SK-N-SH (cell line): ENCODE data around the gene AGPAT3. TPM values are rescaled to one million over a fixed set of nuclear protein-coding genes. Genes with fewer than 3 reads are reported as not detected.

Source experiments
- CTCF ChIA-PET: fragments of 300-600, 350-600 bp; formaldehyde crosslinking; extraction: SDS; loops from one replicate; lab custom pipeline; 2021; lab: Yijun Ruan, JAX
- POLR2A ChIA-PET: fragments of 350-600 bp; sonication (Branson Sonifier 250); formaldehyde crosslinking; extraction: SDS; loops from one replicate; lab custom pipeline; 2020; ENCODE audit warnings: antibody characterized with exemption, inconsistent platforms; lab: Yijun Ruan, JAX
- DNase-seq: peaks from one replicate; pipeline ENCODE4 v3.0.0; 2012
- H2AFZ ChIP-seq: fragments of 200-600 bp; sonication (generic); 2 replicates; pipeline ENCODE4 v1.8.1; 2016; ENCODE audit warnings: antibody characterized with exemption, mild to moderate bottlenecking, low read depth
- H3F3A ChIP-seq: fragments of 200-600 bp; sonication (generic); replicated peaks from 2 replicates; pipeline ENCODE3; 2016; ENCODE audit warnings: antibody characterized with exemption, mild to moderate bottlenecking; ENCODE audit not compliant: insufficient read depth
- H3K27ac ChIP-seq, 2 experiments: fragments of 200-500 bp in 1 of 2; fragments of 200-600 bp in 1 of 2; sonication (Bioruptor generic) in 1 of 2; sonication (generic), shearing (Covaris generic) in 1 of 2; 2 replicates each; pipeline versions ENCODE4 v1.5.1 to v1.6.1; 2014 to 2016; ENCODE audit warnings: low read depth in 2 of 2, inconsistent platforms in 1 of 2, low read length in 1 of 2, mild to moderate bottlenecking in 1 of 2, mixed read lengths in 1 of 2
- H3K27me3 ChIP-seq: fragments of 200-600 bp; sonication (generic), shearing (Covaris generic); 2 replicates; pipeline ENCODE4 v1.6.1; 2016; ENCODE audit warnings: mixed run types; ENCODE audit not compliant: insufficient read depth
- H3K36me3 ChIP-seq, 2 experiments: fragments of 200-500 bp in 1 of 2; fragments of 200-600 bp in 1 of 2; sonication (Bioruptor generic) in 1 of 2; sonication (generic) in 1 of 2; replicated peaks in 1 of 2; 2 replicates each; pipeline versions ENCODE3 to v1.5.1; 2014 to 2016; ENCODE audit warnings: low read length in 1 of 2, mild to moderate bottlenecking in 1 of 2; ENCODE audit not compliant: insufficient read depth in 2 of 2, control insufficient read depth in 1 of 2
- H3K4me1 ChIP-seq, 2 experiments: fragments of 200-500 bp in 1 of 2; fragments of 200-600 bp in 1 of 2; sonication (Bioruptor generic) in 1 of 2; sonication (generic), shearing (Covaris generic) in 1 of 2; 2 replicates each; pipeline versions ENCODE4 v1.5.1 to v1.6.1; 2014 to 2016; ENCODE audit warnings: low read depth in 1 of 2, low read length in 1 of 2, mixed run types in 1 of 2; ENCODE audit not compliant: insufficient read depth in 2 of 2, control insufficient read depth in 1 of 2
- H3K4me2 ChIP-seq: fragments of 200-600 bp; sonication (generic), shearing (Covaris generic); 2 replicates; pipeline ENCODE4 v1.6.1; 2017; ENCODE audit warnings: mixed run types
- H3K4me3 ChIP-seq, 2 experiments: fragments of 200-500 bp in 1 of 2; fragments of 200-600 bp in 1 of 2; sonication (Bioruptor generic) in 1 of 2; sonication (generic), shearing (Covaris generic) in 1 of 2; 2 replicates each; pipeline versions ENCODE4 v1.5.1 to v1.8.1; 2014 to 2016; ENCODE audit warnings: low read depth in 2 of 2, inconsistent platforms in 1 of 2, low read length in 1 of 2, mild to moderate bottlenecking in 1 of 2, mixed read lengths in 1 of 2, moderate library complexity in 1 of 2
- H3K79me2 ChIP-seq: fragments of 200-600 bp; sonication (generic); 2 replicates; pipeline ENCODE4 v1.8.1; 2017; ENCODE audit warnings: mild to moderate bottlenecking; ENCODE audit not compliant: insufficient read depth
- H3K9ac ChIP-seq: fragments of 200-600 bp; sonication (generic); 2 replicates; pipeline ENCODE4 v1.6.1; 2017; ENCODE audit warnings: mixed run types
- H3K9me2 ChIP-seq: fragments of 200-600 bp; sonication (generic); 2 replicates; pipeline ENCODE4 v1.6.1; 2017; ENCODE audit warnings: mixed run types
- H3K9me3 ChIP-seq: fragments of 200-600 bp; sonication (generic); 2 replicates; pipeline ENCODE4 v1.6.1; 2017; ENCODE audit warnings: mixed run types, mild to moderate bottlenecking, moderate library complexity
- H4K20me1 ChIP-seq: fragments of 200-600 bp; sonication (generic); 2 replicates; pipeline ENCODE4 v1.6.1; 2017; ENCODE audit warnings: mild to moderate bottlenecking, mixed run types; ENCODE audit not compliant: insufficient read depth
- CHD2 ChIP-seq: fragments of 150-350 bp; IDR thresholded peaks from 2 replicates; pipeline ENCODE4 v1.6.1; 2018; ENCODE audit warnings: low read length; ENCODE audit not compliant: partially characterized antibody
- CTCF ChIP-seq: fragments of 200-600 bp; sonication (generic); IDR thresholded peaks from 2 replicates; pipeline ENCODE4 v1.6.1; 2017; ENCODE audit warnings: antibody characterized with exemption, mild to moderate bottlenecking, moderate library complexity
- ELF1 ChIP-seq: IDR thresholded peaks from 2 replicates; pipeline ENCODE4 v1.4.0; 2012
- EP300 ChIP-seq, 2 experiments: IDR thresholded peaks; 2 replicates each; pipeline versions ENCODE4 v1.4.0 to v1.6.1; 2012; ENCODE audit warnings: borderline replicate concordance in 1 of 2, low read depth in 1 of 2, low read length in 1 of 2
- FOXJ3 ChIP-seq: sonication (generic); formaldehyde crosslinking; IDR thresholded peaks from 2 replicates; pipeline ENCODE4 v1.5.1; 2020; ENCODE audit warnings: mild to moderate bottlenecking, missing genetic modification reagents
- GABPA ChIP-seq: IDR thresholded peaks from 2 replicates; pipeline ENCODE4 v1.4.0; 2012; ENCODE audit warnings: low read depth, mild to moderate bottlenecking
- GATA2 ChIP-seq: sonication (generic); formaldehyde crosslinking; IDR thresholded peaks from 2 replicates; pipeline ENCODE4 v1.5.0; 2020; ENCODE audit warnings: mild to moderate bottlenecking, missing genetic modification reagents
- JUND ChIP-seq: IDR thresholded peaks from 2 replicates; pipeline ENCODE4 v1.4.0; 2012
- MAX ChIP-seq: IDR thresholded peaks from 2 replicates; pipeline ENCODE4 v1.4.0; 2012; ENCODE audit warnings: low read depth
- NFIC ChIP-seq: IDR thresholded peaks from 2 replicates; pipeline ENCODE4 v1.4.0; 2012; ENCODE audit warnings: borderline replicate concordance
- PBX3 ChIP-seq: IDR thresholded peaks from 2 replicates; pipeline ENCODE4; 2012
- POLR2AphosphoS5 ChIP-seq: IDR thresholded peaks from 2 replicates; pipeline ENCODE4 v1.6.1; 2012; ENCODE audit warnings: low read depth, low read length
- RCOR1 ChIP-seq: fragments of 150-350 bp; IDR thresholded peaks from 2 replicates; pipeline ENCODE4 v1.6.1; 2017; ENCODE audit warnings: antibody characterized with exemption, low read length
- RXRA ChIP-seq: IDR thresholded peaks from 2 replicates; pipeline ENCODE4 v1.4.0; 2012; ENCODE audit warnings: low read depth, mild to moderate bottlenecking, borderline replicate concordance
- SMC3 ChIP-seq: IDR thresholded peaks from 2 replicates; pipeline ENCODE4 v1.6.1; 2012; ENCODE audit warnings: low read depth, low read length, improper control_type of control experiment
- TCF12 ChIP-seq: IDR thresholded peaks from 2 replicates; pipeline ENCODE4 v1.4.0; 2012
- USF1 ChIP-seq: IDR thresholded peaks from 2 replicates; pipeline ENCODE4 v1.4.0; 2012; ENCODE audit warnings: low read depth, borderline replicate concordance
- whole genome bisulfite sequencing: methylation state at CpG from one replicate; pipeline ENCODE4 v1.1.6; 2017; ENCODE audit warnings: low lambda C conversion rate; 5-methylcytosine and 5-hydroxymethylcytosine counted together
- polyA plus RNA-seq, 3 experiments: library from polyadenylated mRNA; depleted of rRNA; stranded (reverse); fragments of >200 nt; gene quantifications; 2 replicates each; pipeline ENCODE4 v1.2.3, GENCODE V29; 2012
- TF ChIP-seq, protein P1 (sequence below): IDR thresholded peaks from 2 replicates; pipeline ENCODE4 v1.6.1; 2012; ENCODE audit warnings: mild to moderate bottlenecking, low read depth, low read length, moderate library complexity
- TF ChIP-seq, protein P2 (sequence below): fragments of 150-350 bp; IDR thresholded peaks from 2 replicates; pipeline ENCODE4 v1.6.1; 2016; ENCODE audit warnings: mild to moderate bottlenecking, low read depth, low read length
- TF ChIP-seq, protein P3 (sequence below): fragments of 150-350 bp; IDR thresholded peaks from 2 replicates; pipeline ENCODE4 v1.6.1; 2017; ENCODE audit warnings: antibody characterized with exemption, low read length, low read depth, borderline replicate concordance

AGPAT3 gene
- polyA plus RNA-seq, 1 of the 3 experiments (the other 2 are of a cell fraction) = 35.3 TPM

DNA sequence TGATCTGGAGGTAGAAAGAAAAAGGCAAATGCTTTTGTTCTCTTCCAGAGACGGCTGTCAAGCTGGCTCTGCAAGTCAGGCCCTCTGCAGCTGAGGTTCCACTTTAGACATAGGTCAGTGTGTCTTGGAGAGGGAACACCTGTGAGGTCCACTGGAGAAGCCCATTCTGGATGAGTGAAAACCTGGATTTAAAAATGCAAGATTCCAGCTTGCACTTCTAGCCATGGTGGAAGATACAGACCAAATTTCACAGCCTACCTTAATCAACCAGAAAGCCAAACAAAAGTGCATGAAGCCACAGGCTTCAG, 35.0 kb downstream of the AGPAT3 start:
- Histone ChIP-seq H3K27me3 (no peaks in the 10 kb centered on the region), H3K36me3 (peaks cover 5 to 11% of the 10 kb centered on the region in 2 experiments), H3K9me2 (no peaks in the 10 kb centered on the region), H3K79me2 (peaks cover 50% of the 10 kb centered on the region), H2AFZ (no peak overlapping the region), H3F3A (no peaks in the 10 kb centered on the region), H3K9ac (no peak overlapping the region), H4K20me1 (peaks cover 18% of the 10 kb centered on the region; the same call in 1 of the 2 replicates), H3K4me3 (no peak overlapping the region), H3K4me1 (peaks cover 0 to 13% of the 10 kb centered on the region in 2 experiments; a peak in 1 of 4 replicates), H3K27ac (no peak overlapping the region), H3K9me3 (no peaks in the 10 kb centered on the region), H3K4me2 (no peak overlapping the region)
- no peak for DNase-seq
- 100% methylated on average over 1 of the region's 1 CpG for WGBS
- TF ChIP-seq ELF1 (no peak), FOXJ3 (CRISPR knock-in tag) (no peak), JUND (no peak), PBX3 (no peak), RCOR1 (no peak), CTCF (no peak), MAX (no peak), TCF12 (no peak)
- ChIA-PET POLR2A (no interaction called here), CTCF (no interaction called here)

DNA sequence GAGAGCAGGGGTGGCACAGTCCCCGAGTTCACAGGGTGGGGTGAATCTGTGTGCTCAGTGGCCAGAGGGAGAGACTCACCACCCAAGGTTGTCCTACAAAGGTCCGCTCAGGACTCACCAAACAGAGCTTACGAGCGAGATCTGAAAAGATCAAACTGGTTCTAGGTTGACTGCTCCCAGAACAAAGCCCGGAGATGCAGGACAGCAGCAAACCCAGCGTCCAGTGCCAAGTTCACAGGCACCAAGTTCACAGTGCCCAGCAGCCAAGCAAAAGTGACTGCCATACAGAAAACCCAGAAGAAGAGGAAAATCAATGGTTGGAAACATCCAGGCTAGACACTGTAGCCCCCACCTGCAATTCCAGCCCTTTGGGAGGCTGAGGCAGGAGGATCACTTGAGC, 35.7 kb downstream of the AGPAT3 start:
- Histone ChIP-seq H3K27me3 (no peaks in the 10 kb centered on the region), H3K9me3 (no peaks in the 10 kb centered on the region), H3K4me1 (peaks cover 0 to 13% of the 10 kb centered on the region in 2 experiments; a peak in 1 of 4 replicates), H3K9ac (no peak overlapping the region), H4K20me1 (peaks cover 21% of the 10 kb centered on the region; the same call in 1 of the 2 replicates), H3F3A (no peaks in the 10 kb centered on the region), H3K4me3 (no peak overlapping the region), H3K27ac (no peak overlapping the region), H3K9me2 (no peaks in the 10 kb centered on the region), H3K4me2 (no peak overlapping the region), H3K79me2 (peaks cover 46% of the 10 kb centered on the region), H3K36me3 (peaks cover 5 to 16% of the 10 kb centered on the region in 2 experiments), H2AFZ (no peak overlapping the region)
- no peak for DNase-seq
- CTCF ChIA-PET = interaction anchor here (1.1 kb wide), 1 partner anchor 397 kb away, joined by 3 read pairs; no protein-coding TSS in a partner anchor
- 96% methylated on average over 6 of the region's 6 CpGs for WGBS
- POLR2A ChIA-PET = no interaction called here
- TF ChIP-seq RXRA (no peak), NFIC (no peak), USF1 (no peak), GATA2 (CRISPR knock-in tag) (no peak), SMC3 (no peak), GABPA (no peak), POLR2AphosphoS5 (no peak), CHD2 (no peak), EP300 (IDR thresholded peaks at IDR 0.05; ENCODE audit: borderline replicate concordance in 1 of 2, low read depth in 1 of 2, low read length in 1 of 2) (no peak)
- TF ChIP-seq, protein P1, sequence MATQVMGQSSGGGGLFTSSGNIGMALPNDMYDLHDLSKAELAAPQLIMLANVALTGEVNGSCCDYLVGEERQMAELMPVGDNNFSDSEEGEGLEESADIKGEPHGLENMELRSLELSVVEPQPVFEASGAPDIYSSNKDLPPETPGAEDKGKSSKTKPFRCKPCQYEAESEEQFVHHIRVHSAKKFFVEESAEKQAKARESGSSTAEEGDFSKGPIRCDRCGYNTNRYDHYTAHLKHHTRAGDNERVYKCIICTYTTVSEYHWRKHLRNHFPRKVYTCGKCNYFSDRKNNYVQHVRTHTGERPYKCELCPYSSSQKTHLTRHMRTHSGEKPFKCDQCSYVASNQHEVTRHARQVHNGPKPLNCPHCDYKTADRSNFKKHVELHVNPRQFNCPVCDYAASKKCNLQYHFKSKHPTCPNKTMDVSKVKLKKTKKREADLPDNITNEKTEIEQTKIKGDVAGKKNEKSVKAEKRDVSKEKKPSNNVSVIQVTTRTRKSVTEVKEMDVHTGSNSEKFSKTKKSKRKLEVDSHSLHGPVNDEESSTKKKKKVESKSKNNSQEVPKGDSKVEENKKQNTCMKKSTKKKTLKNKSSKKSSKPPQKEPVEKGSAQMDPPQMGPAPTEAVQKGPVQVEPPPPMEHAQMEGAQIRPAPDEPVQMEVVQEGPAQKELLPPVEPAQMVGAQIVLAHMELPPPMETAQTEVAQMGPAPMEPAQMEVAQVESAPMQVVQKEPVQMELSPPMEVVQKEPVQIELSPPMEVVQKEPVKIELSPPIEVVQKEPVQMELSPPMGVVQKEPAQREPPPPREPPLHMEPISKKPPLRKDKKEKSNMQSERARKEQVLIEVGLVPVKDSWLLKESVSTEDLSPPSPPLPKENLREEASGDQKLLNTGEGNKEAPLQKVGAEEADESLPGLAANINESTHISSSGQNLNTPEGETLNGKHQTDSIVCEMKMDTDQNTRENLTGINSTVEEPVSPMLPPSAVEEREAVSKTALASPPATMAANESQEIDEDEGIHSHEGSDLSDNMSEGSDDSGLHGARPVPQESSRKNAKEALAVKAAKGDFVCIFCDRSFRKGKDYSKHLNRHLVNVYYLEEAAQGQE = no peak
- TF ChIP-seq, protein P2, sequence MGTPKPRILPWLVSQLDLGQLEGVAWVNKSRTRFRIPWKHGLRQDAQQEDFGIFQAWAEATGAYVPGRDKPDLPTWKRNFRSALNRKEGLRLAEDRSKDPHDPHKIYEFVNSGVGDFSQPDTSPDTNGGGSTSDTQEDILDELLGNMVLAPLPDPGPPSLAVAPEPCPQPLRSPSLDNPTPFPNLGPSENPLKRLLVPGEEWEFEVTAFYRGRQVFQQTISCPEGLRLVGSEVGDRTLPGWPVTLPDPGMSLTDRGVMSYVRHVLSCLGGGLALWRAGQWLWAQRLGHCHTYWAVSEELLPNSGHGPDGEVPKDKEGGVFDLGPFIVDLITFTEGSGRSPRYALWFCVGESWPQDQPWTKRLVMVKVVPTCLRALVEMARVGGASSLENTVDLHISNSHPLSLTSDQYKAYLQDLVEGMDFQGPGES = no peak
- TF ChIP-seq, protein P3, sequence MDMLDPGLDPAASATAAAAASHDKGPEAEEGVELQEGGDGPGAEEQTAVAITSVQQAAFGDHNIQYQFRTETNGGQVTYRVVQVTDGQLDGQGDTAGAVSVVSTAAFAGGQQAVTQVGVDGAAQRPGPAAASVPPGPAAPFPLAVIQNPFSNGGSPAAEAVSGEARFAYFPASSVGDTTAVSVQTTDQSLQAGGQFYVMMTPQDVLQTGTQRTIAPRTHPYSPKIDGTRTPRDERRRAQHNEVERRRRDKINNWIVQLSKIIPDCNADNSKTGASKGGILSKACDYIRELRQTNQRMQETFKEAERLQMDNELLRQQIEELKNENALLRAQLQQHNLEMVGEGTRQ = no peak
